Suprapubic skin (tissue), 4 donors: ENCODE results near the gene ERBB4. TPM values are rescaled to one million over a fixed set of nuclear protein-coding genes. Genes with fewer than 3 reads are reported as not detected.

ENCODE experiments used
- DNase-seq, 2 donors: peaks; one replicate each; pipeline ENCODE4 v3.0.0-alpha.2; 2019; ENCODE audit warnings: low spot score in 2 of 2
- H3K27ac ChIP-seq: fragments of 200-600 bp; sonication (generic); one replicate; pipeline ENCODE4 v1.5.1; 2019
- H3K27me3 ChIP-seq: fragments of 200-600 bp; sonication (generic); one replicate; pipeline ENCODE4 v1.5.1; 2019
- H3K36me3 ChIP-seq: fragments of 200-600 bp; sonication (generic); one replicate; pipeline ENCODE4 v1.5.1; 2019
- H3K4me1 ChIP-seq: fragments of 200-600 bp; sonication (generic); one replicate; pipeline ENCODE4 v1.5.1; 2019
- H3K4me3 ChIP-seq: fragments of 200-600 bp; sonication (generic); one replicate; pipeline ENCODE4 v1.5.1; 2019; ENCODE audit warnings: mild to moderate bottlenecking
- H3K9me3 ChIP-seq: fragments of 200-600 bp; sonication (generic); one replicate; pipeline ENCODE4 v1.5.1; 2019
- CTCF ChIP-seq, 2 donors: fragments of 200-600 bp in 1 of 2; fragments of 450-650 bp in 1 of 2; sonication (generic) in 1 of 2; IDR thresholded peaks; one replicate each; pipeline ENCODE4 v1.5.1; 2016 to 2019; ENCODE audit warnings: antibody characterized with exemption in 2 of 2, mild to moderate bottlenecking in 1 of 2, moderate library complexity in 1 of 2
- EP300 ChIP-seq: sonication (generic); formaldehyde crosslinking; IDR thresholded peaks from one replicate; pipeline ENCODE4 v1.6.1; 2017; ENCODE audit warnings: antibody characterized with exemption
- POLR2A ChIP-seq, 2 donors: fragments of 450-650 bp; IDR thresholded peaks; one replicate each; pipeline ENCODE4 v1.6.1; 2017; ENCODE audit warnings: antibody characterized with exemption in 2 of 2, mild to moderate bottlenecking in 2 of 2, moderate library complexity in 2 of 2
- POLR2AphosphoS5 ChIP-seq, 3 donors: sonication (generic); formaldehyde crosslinking; IDR thresholded peaks; one replicate each; pipeline ENCODE4 v1.6.1; 2017; ENCODE audit warnings: antibody characterized with exemption in 3 of 3
- WGBS: methylation state at CpG from one replicate; pipeline ENCODE4 v1.1.5; 2018; 5-methylcytosine and 5-hydroxymethylcytosine counted together
- total RNA-seq, 4 donors: library from RNA; depleted of rRNA; stranded (reverse); fragments of >200 nt; gene quantifications; one replicate each; pipeline ENCODE4 v1.1.0, GENCODE V29; 2016

Gene ERBB4
- total RNA-seq, 4 donors from 2014 or later: 0.95 to 6.4 (median 1.5) TPM

- no peaks in the 10 kb centered on the region for H3K9me3 ChIP-seq
- 35% methylated on average over 4 of the region's 4 CpGs for WGBS
- H3K4me1 ChIP-seq: no peaks in the 10 kb centered on the region
- no peak overlapping the region for H3K4me3 ChIP-seq
- H3K36me3 ChIP-seq: no peaks in the 10 kb centered on the region
- no peak for DNase-seq
- H3K27ac ChIP-seq: no peak overlapping the region
- no peak for TF ChIP-seq CTCF (IDR thresholded peaks at IDR 0.05)
- no peak for TF ChIP-seq POLR2AphosphoS5 (IDR thresholded peaks at IDR 0.05)
- TF ChIP-seq EP300: no peak
- TF ChIP-seq POLR2A (IDR thresholded peaks at IDR 0.05): no peak
- H3K27me3 ChIP-seq: no peaks in the 10 kb centered on the region
Measured at GRCh38 chr2:211468217-211468616, 1070.4 kb downstream of the ERBB4 start.

- H3K27ac ChIP-seq: no peak overlapping the region
- no peaks in the 10 kb centered on the region for H3K36me3 ChIP-seq
- TF ChIP-seq EP300 (no peak), CTCF (IDR thresholded peaks at IDR 0.05) (no peak), POLR2A (IDR thresholded peaks at IDR 0.05) (no peak), POLR2AphosphoS5 (IDR thresholded peaks at IDR 0.05) (no peak)
- no peaks in the 10 kb centered on the region for H3K9me3 ChIP-seq
- DNase-seq: no peak
- no peaks in the 10 kb centered on the region for H3K4me1 ChIP-seq
- WGBS: 55% methylated on average over 3 of the region's 3 CpGs
- H3K4me3 ChIP-seq: no peak overlapping the region
- no peaks in the 10 kb centered on the region for H3K27me3 ChIP-seq
Measured at GRCh38 chr2:211463397-211463796, 1075.2 kb downstream of the ERBB4 start.

GRCh38 chr2:211458974-211459373 lies 1079.6 kb downstream of the ERBB4 start:
- H3K36me3 ChIP-seq: no peaks in the 10 kb centered on the region
- no peaks in the 10 kb centered on the region for H3K4me1 ChIP-seq
- no peaks in the 10 kb centered on the region for H3K9me3 ChIP-seq
- no peak for TF ChIP-seq POLR2A (IDR thresholded peaks at IDR 0.05)
- TF ChIP-seq CTCF (IDR thresholded peaks at IDR 0.05): no peak
- no peak for TF ChIP-seq POLR2AphosphoS5 (IDR thresholded peaks at IDR 0.05)
- TF ChIP-seq EP300: no peak
- no peak for DNase-seq
- H3K27ac ChIP-seq: no peak overlapping the region
- H3K4me3 ChIP-seq: no peak overlapping the region
- no peaks in the 10 kb centered on the region for H3K27me3 ChIP-seq
- WGBS: 91% methylated on average over 1 of the region's 1 CpG

GRCh38 chr2:211457325-211457724 lies 1081.3 kb downstream of the ERBB4 start:
- H3K36me3 ChIP-seq: no peaks in the 10 kb centered on the region
- no peaks in the 10 kb centered on the region for H3K9me3 ChIP-seq
- TF ChIP-seq POLR2A (IDR thresholded peaks at IDR 0.05): no peak
- no peak overlapping the region for H3K4me3 ChIP-seq
- H3K27me3 ChIP-seq: no peaks in the 10 kb centered on the region
- DNase-seq: no peak
- no peaks in the 10 kb centered on the region for H3K4me1 ChIP-seq
- 84% methylated on average over 2 of the region's 2 CpGs for WGBS
- no peak overlapping the region for H3K27ac ChIP-seq

- DNase-seq: no peak
- TF ChIP-seq POLR2A (IDR thresholded peaks at IDR 0.05): no peak
- peak in 1 of 2 donors; percentile 76 for TF ChIP-seq CTCF (IDR thresholded peaks at IDR 0.05)
- no peak overlapping the region for H3K4me3 ChIP-seq
- no peaks in the 10 kb centered on the region for H3K36me3 ChIP-seq
- whole genome bisulfite sequencing: 84% methylated on average over 1 of the region's 1 CpG
- H3K9me3 ChIP-seq: no peaks in the 10 kb centered on the region
- no peak overlapping the region for H3K27ac ChIP-seq
- H3K4me1 ChIP-seq: no peaks in the 10 kb centered on the region
- no peaks in the 10 kb centered on the region for H3K27me3 ChIP-seq
Measured at GRCh38 chr2:211455216-211455841, 1083.3 kb downstream of the ERBB4 start.

- Histone ChIP-seq H3K27ac (no peak overlapping the region), H3K9me3 (no peaks in the 10 kb centered on the region), H3K27me3 (no peaks in the 10 kb centered on the region), H3K4me1 (no peaks in the 10 kb centered on the region), H3K4me3 (no peak overlapping the region), H3K36me3 (no peaks in the 10 kb centered on the region)
- DNase-seq: no peak
- TF ChIP-seq POLR2AphosphoS5 (IDR thresholded peaks at IDR 0.05): no peak
- TF ChIP-seq EP300: no peak
- TF ChIP-seq POLR2A (IDR thresholded peaks at IDR 0.05): no peak
- no peak for TF ChIP-seq CTCF (IDR thresholded peaks at IDR 0.05)
- 35% methylated on average over 6 of the region's 6 CpGs for WGBS
Measured at GRCh38 chr2:211454679-211455078, 1083.9 kb downstream of the ERBB4 start.
